HG03064 (cell line): ENCODE results near the gene ZBTB2.
"Not testable (repeated sequence)": the region's sequence is repeated elsewhere in the genome, so short reads cannot be mapped to it uniquely, and the experiment has no call there.

Source experiments
- ATAC-seq: cut with Tn5 transposase; IDR thresholded peaks from one replicate; pipeline ENCODE4 v1.9.1; 2021; ENCODE audit warnings: low read depth; ENCODE audit not compliant: unreplicated experiment

ZBTB2 gene

GRCh38 chr6:151338651-151339200 is 52.6 kb downstream of the ZBTB2 start:
- ATAC-seq: no peak

- no peak for ATAC-seq
Measured at GRCh38 chr6:151335930-151336329, 55.4 kb downstream of the ZBTB2 start.

DNA sequence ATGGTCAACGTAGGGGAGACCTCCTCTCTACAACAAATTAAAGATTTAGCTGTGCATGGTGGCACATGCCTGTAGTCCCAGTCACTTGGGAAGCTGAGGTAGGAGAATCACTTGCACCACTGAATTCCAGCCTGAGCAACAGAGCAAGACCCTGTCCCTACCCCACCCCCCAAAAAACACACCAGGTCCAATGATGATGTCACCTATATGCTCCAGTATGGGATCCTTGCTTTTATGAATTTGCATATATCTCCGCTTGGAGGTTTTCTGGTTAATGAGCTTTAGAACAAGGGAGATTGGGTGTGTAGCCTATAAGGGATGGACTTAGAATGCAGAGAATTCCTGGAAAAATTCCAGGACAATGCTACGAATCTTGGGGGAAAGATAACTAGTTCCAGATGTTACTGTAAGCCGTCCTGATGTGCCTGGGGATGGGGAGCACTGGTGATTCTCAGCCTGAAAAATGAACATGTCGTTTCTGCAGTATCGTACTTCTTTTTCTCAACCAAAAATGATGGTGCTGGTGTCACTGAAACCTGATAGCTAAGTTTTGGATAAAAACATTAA is 61.1 kb downstream of the ZBTB2 start:
- no peak for ATAC-seq

DNA sequence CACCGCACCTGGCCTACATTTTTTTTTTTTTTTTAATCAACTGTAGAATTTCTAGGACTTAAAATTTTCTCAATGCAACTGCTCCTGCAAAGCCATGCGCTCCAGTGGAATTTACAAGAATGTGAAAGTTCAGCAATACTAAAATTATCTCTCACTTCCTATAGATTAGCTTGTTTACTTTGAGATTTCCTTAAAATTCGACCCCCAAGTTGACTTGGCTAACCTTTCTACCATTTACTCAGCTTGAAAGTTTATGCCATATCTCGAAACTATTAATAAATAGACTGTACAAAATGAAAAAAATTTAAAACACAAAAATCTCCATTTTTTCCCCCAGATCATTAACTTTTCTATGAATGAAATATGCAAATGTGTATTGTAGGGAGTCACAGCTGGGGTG is 64.3 kb downstream of the ZBTB2 start:
- ATAC-seq: no peak

DNA sequence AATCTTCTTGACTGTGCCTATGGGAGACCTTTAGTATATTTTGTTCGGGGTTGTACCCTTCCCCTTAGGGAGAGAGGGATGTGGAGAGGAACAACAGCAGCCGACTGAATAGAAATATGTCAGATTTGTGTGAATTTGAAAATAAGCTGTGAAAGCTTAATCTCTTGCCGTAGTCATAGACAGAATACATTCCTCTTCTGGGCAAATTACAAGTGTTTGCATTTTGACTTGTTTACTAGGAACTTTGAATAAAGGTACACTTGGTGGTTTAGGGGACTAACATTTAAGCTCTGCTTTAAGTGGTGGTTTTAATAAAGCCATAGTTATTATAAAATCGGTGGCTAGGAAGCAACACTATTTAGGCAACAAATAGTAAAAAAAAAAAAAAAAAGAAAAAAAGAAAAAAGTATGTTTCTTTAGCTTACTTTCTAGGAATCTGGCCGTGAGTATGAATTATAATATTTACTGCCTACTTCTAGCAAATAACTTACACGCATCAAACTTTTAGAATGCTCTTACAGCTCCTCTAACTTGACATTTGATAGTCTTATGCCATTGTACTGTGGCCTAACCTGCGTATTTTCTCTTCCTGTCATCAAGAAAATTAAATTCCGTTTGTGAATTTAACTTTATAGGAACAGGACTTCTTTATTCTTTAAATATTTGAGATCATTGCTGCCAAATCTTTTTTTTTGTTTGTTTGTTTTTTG is 65.1 kb downstream of the ZBTB2 start:
- ATAC-seq: no peak

DNA sequence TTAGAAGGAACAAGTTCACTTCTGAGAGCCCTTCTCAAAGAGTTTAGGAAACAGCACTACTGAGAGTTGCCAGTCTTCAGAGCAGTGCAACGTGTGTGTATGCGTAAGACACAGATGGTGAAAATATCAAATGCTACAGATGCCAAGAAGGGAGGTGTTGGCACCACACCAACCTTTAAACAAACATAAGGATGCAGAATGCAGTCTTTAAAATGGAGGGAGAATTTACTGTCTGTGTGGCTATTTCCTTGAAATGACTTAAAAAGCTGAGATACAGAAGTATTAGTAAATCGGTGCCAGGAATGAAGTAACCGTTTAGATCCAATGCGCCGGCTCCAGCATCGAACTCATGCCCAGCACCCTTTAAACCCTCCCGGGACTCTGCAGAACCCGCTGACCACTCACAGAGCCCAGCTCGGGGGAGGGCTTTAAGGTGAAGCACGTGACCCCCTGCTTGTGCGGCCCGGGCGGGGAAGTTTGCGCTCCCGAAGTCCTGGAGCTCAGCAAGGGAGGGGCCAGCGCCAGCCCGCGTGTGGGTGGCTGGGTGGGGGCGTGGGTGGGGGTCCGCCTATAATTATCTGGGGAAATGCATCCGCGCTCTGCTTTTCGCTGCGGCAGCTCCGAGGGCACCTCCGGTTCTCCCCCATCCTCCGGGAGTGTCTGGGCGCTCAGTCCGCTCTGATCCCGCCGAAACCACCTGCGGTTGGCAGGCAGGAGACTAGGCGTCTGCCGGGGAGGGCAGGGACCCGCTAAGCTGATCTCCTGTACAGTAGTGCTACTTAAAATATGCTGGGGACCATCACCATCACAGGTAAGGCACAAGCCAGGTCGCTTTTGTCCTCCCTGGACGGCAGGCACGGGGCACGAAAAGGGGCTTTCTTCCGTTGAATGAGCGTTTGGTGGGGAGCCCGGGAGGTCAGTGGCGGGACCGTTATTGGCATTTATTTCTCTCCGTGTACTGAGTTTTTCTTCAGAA is 66.0 kb downstream of the ZBTB2 start:
- ATAC-seq: no peak

- ATAC-seq: no peak
Measured at GRCh38 chr6:151324488-151324825, 66.9 kb downstream of the ZBTB2 start.

GRCh38 chr6:151323791-151324487 is 67.4 kb downstream of the ZBTB2 start:
- ATAC-seq: peak; percentile 68

GRCh38 chr6:151322570-151322969 is 68.8 kb downstream of the ZBTB2 start:
- ATAC-seq: no peak

GRCh38 chr6:151321438-151321837 is 69.9 kb downstream of the ZBTB2 start:
- no peak for ATAC-seq

GRCh38 chr6:151320140-151320539 is 71.2 kb downstream of the ZBTB2 start:
- no peak for ATAC-seq

DNA sequence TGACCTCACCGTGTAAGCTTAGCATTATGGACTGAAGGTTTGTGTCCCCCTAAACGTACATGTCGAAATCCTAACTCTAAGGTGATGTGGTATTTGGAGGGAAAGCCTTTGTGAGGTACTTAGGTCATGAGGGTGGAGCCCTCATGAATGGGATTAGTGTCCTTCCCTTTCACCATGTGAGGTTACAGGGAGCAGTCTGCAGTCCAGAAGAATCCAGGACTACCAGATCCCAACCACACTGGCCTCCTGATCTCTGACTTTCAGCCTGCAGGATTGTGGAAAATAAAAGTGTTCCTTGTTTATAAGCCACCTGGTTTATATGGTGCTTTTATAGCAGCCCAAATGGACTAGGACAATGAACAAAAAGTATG is 73.4 kb downstream of the ZBTB2 start:
- ATAC-seq: no peak

- no peak for ATAC-seq
Measured at GRCh38 chr6:151317103-151317994, 74.0 kb downstream of the ZBTB2 start.

GRCh38 chr6:151315661-151316060 is 75.7 kb downstream of the ZBTB2 start:
- not testable (repeated sequence) for ATAC-seq
